ENCODE measurements around the gene RIPOR3.

The RIPOR3 gene

DNA sequence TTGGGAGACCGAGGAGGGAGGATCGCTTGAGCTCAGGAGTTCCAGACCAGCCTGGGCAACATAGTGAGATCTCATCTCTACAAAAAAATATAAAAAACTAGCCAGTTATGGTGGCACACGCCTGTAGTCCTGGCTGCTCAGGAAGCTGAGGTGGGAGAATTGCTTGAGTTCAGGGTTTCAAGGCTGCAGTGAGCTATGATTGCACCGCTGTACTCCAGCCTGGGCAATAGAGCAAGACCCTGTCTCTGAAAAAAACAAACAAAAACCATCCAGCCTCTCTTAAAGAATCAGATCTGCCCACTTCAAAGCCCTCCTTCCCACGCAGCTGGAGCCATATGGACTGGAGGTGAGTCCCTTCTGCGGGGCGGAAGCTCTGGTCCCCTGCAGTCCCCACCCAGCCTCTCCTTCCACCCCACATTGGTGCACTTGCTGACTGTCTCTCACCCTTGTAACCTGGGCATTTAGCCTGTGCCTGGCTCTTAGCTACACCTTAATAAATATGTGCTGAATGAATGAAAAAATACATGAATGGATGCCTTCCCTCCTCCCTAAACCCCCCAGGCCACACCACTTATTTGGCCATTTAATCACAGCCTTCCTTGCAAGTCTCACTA lies 32.9 kb upstream of the RIPOR3 start:
- no peaks in the 10 kb centered on the region for H3K9me3 ChIP-seq (ENCODE audit: insufficient read depth, low read length)
- no peaks in the 10 kb centered on the region for H3K79me2 ChIP-seq (ENCODE audit: insufficient read depth, low read length)
- H3K4me3 ChIP-seq (ENCODE audit: insufficient read depth, low read length, poor library complexity, severe bottlenecking), result no peak overlapping the region
- H3F3A ChIP-seq (ENCODE audit: insufficient read depth), result no peaks in the 10 kb centered on the region
- no peaks in the 10 kb centered on the region for H3K9me2 ChIP-seq (replicated peaks; ENCODE audit: insufficient read depth, low read length)
- H3K27ac ChIP-seq (ENCODE audit: low read depth, low read length), result no peak overlapping the region
- H3K4me2 ChIP-seq (ENCODE audit: low read depth, low read length, poor library complexity, severe bottlenecking), result no peak overlapping the region
- H3K9ac ChIP-seq (ENCODE audit: low read length), result no peak overlapping the region
- H3K27me3 ChIP-seq (ENCODE audit: low read length), result no peaks in the 10 kb centered on the region
- no peaks in the 10 kb centered on the region for H4K20me1 ChIP-seq (ENCODE audit: low read depth, low read length)
- H2AFZ ChIP-seq (ENCODE audit: low read depth, low read length, severe bottlenecking), result no peak overlapping the region
- TF ChIP-seq CTCF (IDR thresholded peaks at IDR 0.05; ENCODE audit: insufficient read depth, low read length, poor library complexity, severe bottlenecking), result no peak
- no peak for TF ChIP-seq EZH2phosphoT487 (conservative IDR thresholded peaks at IDR 0.05; ENCODE audit: low read length)
- no peaks in the 10 kb centered on the region for H3K36me3 ChIP-seq (ENCODE audit: low read length)

DNA sequence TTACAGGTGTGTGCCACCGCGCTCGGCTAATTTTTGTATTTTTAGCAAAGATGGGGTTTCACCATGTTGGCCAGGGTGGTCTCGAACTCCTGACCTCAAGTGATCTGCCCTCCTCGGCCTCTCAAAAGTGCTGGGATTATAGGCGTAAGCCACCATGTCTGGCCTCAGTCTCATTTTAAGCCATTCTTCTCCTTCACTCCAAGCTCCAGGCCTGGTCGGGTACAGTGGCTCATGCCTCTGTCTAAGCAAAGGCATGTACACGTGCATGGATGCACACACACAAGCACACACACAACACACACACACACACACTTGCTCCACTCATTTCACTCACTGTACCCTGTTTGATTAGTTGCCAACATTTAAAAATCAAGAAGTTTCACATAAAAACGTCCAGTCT lies 32.3 kb upstream of the RIPOR3 start:
- no peaks in the 10 kb centered on the region for H3F3A ChIP-seq (ENCODE audit: insufficient read depth)
- no peaks in the 10 kb centered on the region for H3K9me3 ChIP-seq (ENCODE audit: insufficient read depth, low read length)
- no peaks in the 10 kb centered on the region for H3K9me2 ChIP-seq (replicated peaks; ENCODE audit: insufficient read depth, low read length)
- H3K9ac ChIP-seq (ENCODE audit: low read length), result no peak overlapping the region
- no peak overlapping the region for H3K4me3 ChIP-seq (ENCODE audit: insufficient read depth, low read length, poor library complexity, severe bottlenecking)
- H3K36me3 ChIP-seq (ENCODE audit: low read length), result no peaks in the 10 kb centered on the region
- no peaks in the 10 kb centered on the region for H4K20me1 ChIP-seq (ENCODE audit: low read depth, low read length)
- H2AFZ ChIP-seq (ENCODE audit: low read depth, low read length, severe bottlenecking), result no peak overlapping the region
- H3K4me2 ChIP-seq (ENCODE audit: low read depth, low read length, poor library complexity, severe bottlenecking), result no peak overlapping the region
- TF ChIP-seq CTCF (IDR thresholded peaks at IDR 0.05; ENCODE audit: insufficient read depth, low read length, poor library complexity, severe bottlenecking), result no peak
- TF ChIP-seq EZH2phosphoT487 (conservative IDR thresholded peaks at IDR 0.05; ENCODE audit: low read length), result no peak
- no peaks in the 10 kb centered on the region for H3K27me3 ChIP-seq (ENCODE audit: low read length)
- no peak overlapping the region for H3K27ac ChIP-seq (ENCODE audit: low read depth, low read length)
- no peaks in the 10 kb centered on the region for H3K79me2 ChIP-seq (ENCODE audit: insufficient read depth, low read length)

DNA sequence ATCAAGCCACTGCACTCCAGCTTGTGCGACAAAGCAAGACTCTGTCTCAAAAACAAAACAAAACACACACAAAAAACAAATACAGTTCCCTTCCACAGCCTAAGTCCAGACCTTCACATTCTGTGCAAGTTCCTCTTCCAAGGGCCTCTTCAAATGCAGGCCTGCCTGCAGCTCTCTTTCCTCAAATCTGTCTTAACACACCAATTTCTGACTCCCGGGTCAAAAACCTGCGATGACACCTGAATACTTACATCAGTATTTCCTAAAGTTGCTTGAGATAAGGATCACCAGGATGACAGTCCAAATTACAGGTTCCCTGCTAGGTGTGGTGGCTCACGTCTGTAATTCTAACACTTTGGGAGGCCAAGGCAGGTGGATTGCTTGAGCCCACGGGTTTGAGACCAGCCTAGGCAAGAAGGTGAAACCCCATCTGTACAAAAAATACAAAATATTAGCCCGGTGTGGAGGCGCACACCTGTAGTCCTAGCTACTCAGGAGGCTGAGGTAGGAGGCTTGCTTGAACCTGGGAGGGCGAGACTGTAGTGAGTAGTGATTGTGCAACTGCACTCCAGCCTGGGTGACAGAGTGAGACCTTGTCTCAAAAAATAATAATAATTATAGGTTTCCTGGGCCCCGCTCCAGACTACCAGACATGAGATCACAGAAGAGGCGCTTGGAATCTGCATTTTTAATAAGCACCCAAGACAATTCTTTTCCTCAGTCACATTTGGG lies 31.2 kb upstream of the RIPOR3 start:
- H4K20me1 ChIP-seq (ENCODE audit: low read depth, low read length), result no peaks in the 10 kb centered on the region
- H3K9me2 ChIP-seq (replicated peaks; ENCODE audit: insufficient read depth, low read length), result no peaks in the 10 kb centered on the region
- no peaks in the 10 kb centered on the region for H3K36me3 ChIP-seq (ENCODE audit: low read length)
- no peaks in the 10 kb centered on the region for H3K27me3 ChIP-seq (ENCODE audit: low read length)
- H3K9me3 ChIP-seq (ENCODE audit: insufficient read depth, low read length), result no peaks in the 10 kb centered on the region
- no peaks in the 10 kb centered on the region for H3F3A ChIP-seq (ENCODE audit: insufficient read depth)
- H3K4me2 ChIP-seq (ENCODE audit: low read depth, low read length, poor library complexity, severe bottlenecking), result no peak overlapping the region
- H3K9ac ChIP-seq (ENCODE audit: low read length), result no peak overlapping the region
- no peak overlapping the region for H2AFZ ChIP-seq (ENCODE audit: low read depth, low read length, severe bottlenecking)
- H3K27ac ChIP-seq (ENCODE audit: low read depth, low read length), result no peak overlapping the region
- H3K4me3 ChIP-seq (ENCODE audit: insufficient read depth, low read length, poor library complexity, severe bottlenecking), result no peak overlapping the region
- no peaks in the 10 kb centered on the region for H3K79me2 ChIP-seq (ENCODE audit: insufficient read depth, low read length)
- TF ChIP-seq EZH2phosphoT487 (conservative IDR thresholded peaks at IDR 0.05; ENCODE audit: low read length) (no peak), CTCF (IDR thresholded peaks at IDR 0.05; ENCODE audit: insufficient read depth, low read length, poor library complexity, severe bottlenecking) (no peak)
